H9 (cell line): ENCODE measurements around the gene TMEM163. TPM values are rescaled to one million over a fixed set of nuclear protein-coding genes. Genes with fewer than 3 reads are reported as not detected.

Experiments used
- DNase-seq: peaks from one replicate; pipeline ENCODE4 v3.0.0-alpha.2; 2017
- H2AFZ ChIP-seq: one replicate; pipeline ENCODE4 v1.6.1; 2013; ENCODE audit warnings: mild to moderate bottlenecking, low read length, control low read depth, moderate library complexity
- H2AK5ac ChIP-seq: 2 replicates; pipeline ENCODE4 v1.6.1; 2013; ENCODE audit warnings: low read length, control low read depth, mixed read lengths; ENCODE audit not compliant: insufficient read length
- H2BK120ac ChIP-seq: one replicate; pipeline ENCODE4 v1.6.1; 2013; ENCODE audit warnings: low read depth, mild to moderate bottlenecking, low read length, control low read depth, inconsistent platforms; ENCODE audit not compliant: poor library complexity, severe bottlenecking
- H2BK12ac ChIP-seq: 2 replicates; pipeline ENCODE4 v1.6.1; 2013; ENCODE audit warnings: low read length, control low read depth, mixed read lengths, low read depth; ENCODE audit not compliant: insufficient read length
- H2BK15ac ChIP-seq: 2 replicates; pipeline ENCODE4 v1.6.1; 2013; ENCODE audit warnings: low read depth, low read length, control low read depth
- H2BK20ac ChIP-seq: one replicate; pipeline ENCODE4 v1.6.1; 2013; ENCODE audit warnings: low read depth, mild to moderate bottlenecking, low read length, control low read depth, inconsistent platforms; ENCODE audit not compliant: poor library complexity, severe bottlenecking
- H2BK5ac ChIP-seq: 2 replicates; pipeline ENCODE4 v1.6.1; 2013; ENCODE audit warnings: low read length, control low read depth, mixed read lengths; ENCODE audit not compliant: insufficient read length
- H3K14ac ChIP-seq: 2 replicates; pipeline ENCODE4 v1.6.1; 2013; ENCODE audit warnings: low read length, control low read depth; ENCODE audit not compliant: insufficient read depth
- H3K18ac ChIP-seq: 2 replicates; pipeline ENCODE4 v1.6.1; 2013; ENCODE audit warnings: low read depth, mild to moderate bottlenecking, mixed read lengths, low read length, control low read depth; ENCODE audit not compliant: insufficient read length
- H3K23ac ChIP-seq: 2 replicates; pipeline ENCODE4 v1.6.1; 2013; ENCODE audit warnings: low read length, control low read depth, mixed read lengths, low read depth; ENCODE audit not compliant: insufficient read length
- H3K23me2 ChIP-seq: 2 replicates; pipeline ENCODE4 v1.6.1; 2013; ENCODE audit warnings: low read depth, mild to moderate bottlenecking, mixed read lengths, low read length, control low read depth; ENCODE audit not compliant: insufficient read length, poor library complexity, severe bottlenecking
- H3K27ac ChIP-seq: 2 replicates; pipeline ENCODE4 v1.5.1; 2013; ENCODE audit warnings: low read length, control low read depth, mixed read lengths, low read depth; ENCODE audit not compliant: insufficient read length
- H3K27me3 ChIP-seq: 2 replicates; pipeline ENCODE4 v1.6.1; 2013; ENCODE audit warnings: low read length, control low read depth, inconsistent platforms; ENCODE audit not compliant: insufficient read depth
- H3K4ac ChIP-seq: 2 replicates; pipeline ENCODE4 v1.6.1; 2013; ENCODE audit warnings: low read depth, mild to moderate bottlenecking, control low read depth, inconsistent platforms, low read length, moderate library complexity
- H3K4me1 ChIP-seq: 2 replicates; pipeline ENCODE4 v1.6.1; 2013; ENCODE audit warnings: low read length, control low read depth, inconsistent platforms; ENCODE audit not compliant: insufficient read depth
- H3K4me2 ChIP-seq: 2 replicates; pipeline ENCODE4 v1.6.1; 2013; ENCODE audit warnings: low read length, control low read depth, mixed read lengths; ENCODE audit not compliant: insufficient read length, insufficient read depth
- H3K56ac ChIP-seq: 2 replicates; pipeline ENCODE4 v1.6.1; 2013; ENCODE audit warnings: low read depth, mild to moderate bottlenecking, mixed read lengths, low read length, control low read depth; ENCODE audit not compliant: insufficient read length
- H3K79me1 ChIP-seq: 2 replicates; pipeline ENCODE4 v1.6.1; 2013; ENCODE audit warnings: low read depth, mild to moderate bottlenecking, moderate library complexity, low read length, control low read depth, inconsistent platforms; ENCODE audit not compliant: insufficient read depth, poor library complexity, severe bottlenecking
- H3K79me2 ChIP-seq: 2 replicates; pipeline ENCODE4 v1.6.1; 2013; ENCODE audit warnings: low read length, control low read depth, inconsistent platforms; ENCODE audit not compliant: insufficient read depth
- H3K9ac ChIP-seq: 2 replicates; pipeline ENCODE4 v1.6.1; 2013; ENCODE audit warnings: low read length, control low read depth, mixed read lengths; ENCODE audit not compliant: insufficient read length; ENCODE audit errors: extremely low read depth
- H3K9me3 ChIP-seq: one replicate; pipeline ENCODE4 v1.6.1; 2013; ENCODE audit warnings: low read depth, low read length, inconsistent platforms; ENCODE audit not compliant: control insufficient read depth
- H3T11ph ChIP-seq: one replicate; pipeline ENCODE4 v1.6.1; 2013; ENCODE audit warnings: mild to moderate bottlenecking, low read length, control low read depth, inconsistent platforms
- H4K20me1 ChIP-seq: one replicate; pipeline ENCODE4 v1.6.1; 2013; ENCODE audit not compliant: control insufficient read depth, insufficient read length, insufficient read depth
- H4K5ac ChIP-seq: 2 replicates; pipeline ENCODE4 v1.6.1; 2013; ENCODE audit warnings: low read depth, mild to moderate bottlenecking, mixed read lengths, low read length, control low read depth; ENCODE audit not compliant: insufficient read length
- H4K8ac ChIP-seq: replicated peaks from 2 replicates; pipeline ENCODE4 v1.6.1; 2013; ENCODE audit warnings: low read length, control low read depth, mixed read lengths, low read depth; ENCODE audit not compliant: insufficient read length
- H4K91ac ChIP-seq: 2 replicates; pipeline ENCODE4 v1.6.1; 2013; ENCODE audit warnings: low read depth, mild to moderate bottlenecking, moderate library complexity, mixed read lengths, low read length, control low read depth; ENCODE audit not compliant: insufficient read length
- H3K27ac Mint-ChIP-seq, 3 experiments: 2 replicates in 2 of 3; 3 replicates in 1 of 3; pipeline ENCODE4 v1.8.0; 2020 to 2021; ENCODE audit warnings: mixed read lengths in 3 of 3, mild to moderate bottlenecking in 1 of 3, moderate library complexity in 1 of 3
- H3K27me3 Mint-ChIP-seq: 2 replicates; pipeline ENCODE4 v1.8.0; 2021; ENCODE audit warnings: low read depth, mild to moderate bottlenecking, moderate library complexity, mixed read lengths
- H3K36me3 Mint-ChIP-seq, 3 experiments: 2 replicates in 2 of 3; 3 replicates in 1 of 3; pipeline ENCODE4 v1.8.0; 2020 to 2021; ENCODE audit warnings: low read depth in 3 of 3, mixed read lengths in 3 of 3; ENCODE audit not compliant: insufficient read depth in 1 of 3
- H3K4me1 Mint-ChIP-seq, 2 experiments: 2 replicates each; pipeline ENCODE4 v1.8.0; 2020; ENCODE audit warnings: mixed read lengths in 2 of 2
- H3K4me3 Mint-ChIP-seq, 2 experiments: 2 replicates in 1 of 2; 3 replicates in 1 of 2; pipeline ENCODE4 v1.8.0; 2020 to 2021; ENCODE audit warnings: mild to moderate bottlenecking in 2 of 2, mixed read lengths in 2 of 2, moderate library complexity in 1 of 2
- H3K9me3 Mint-ChIP-seq, 2 experiments: 2 replicates in 1 of 2; 3 replicates in 1 of 2; pipeline ENCODE4 v1.8.0; 2020; ENCODE audit warnings: mild to moderate bottlenecking in 2 of 2, mixed read lengths in 2 of 2, moderate library complexity in 1 of 2
- CTCF ChIP-seq: fragments of 200-600 bp; sonication (generic); conservative IDR thresholded peaks from 3 replicates; pipeline ENCODE4 v1.8.0; 2021; ENCODE audit warnings: antibody characterized with exemption, mild to moderate bottlenecking
- WGBS: extraction: QIAGEN DNeasy Blood & Tissue Kit; methylation state at CpG from one replicate; pipeline ENCODE4 v1.1.7; 2013; ENCODE audit warnings: missing lambda C conversion rate, low lambda C conversion rate, mixed read lengths; ENCODE audit not compliant: insufficient read length; ENCODE audit errors: extremely low coverage; 5-methylcytosine and 5-hydroxymethylcytosine counted together
- total RNA-seq: library from RNA; stranded (reverse); gene quantifications from 2 replicates; pipeline ENCODE4 v1.2.1, GENCODE V29; 2021

TMEM163 gene
- total RNA-seq, 1 experiment from 2014 or later, result 0.39 TPM

GRCh38 chr2:134676960-134677359 lies 41.8 kb downstream of the TMEM163 start:
- no peak overlapping the region for H3K9ac ChIP-seq
- H4K5ac ChIP-seq, result no peak overlapping the region
- Mint-ChIP-seq H3K27ac (no peak overlapping the region), H3K9me3 (peaks cover 0 to 2% of the 10 kb centered on the region in 2 experiments; a peak in 1 of 5 replicates), H3K4me3 (no peak overlapping the region), H3K36me3 (no peaks in the 10 kb centered on the region), H3K4me1 (peaks cover 7 to 13% of the 10 kb centered on the region in 2 experiments), H3K27me3 (no peaks in the 10 kb centered on the region; the same call in none of the 2 replicates)
- no peak overlapping the region for H2AFZ ChIP-seq
- H4K20me1 ChIP-seq, result no peaks in the 10 kb centered on the region
- no CpG with 5 or more reads among the region's 12 CpGs for WGBS
- no peak overlapping the region for H3K4ac ChIP-seq
- H2BK12ac ChIP-seq, result no peak overlapping the region
- H2AK5ac ChIP-seq, result no peak overlapping the region
- H3K23ac ChIP-seq, result no peak overlapping the region
- no peak overlapping the region for H3K4me2 ChIP-seq
- H2BK20ac ChIP-seq, result no peak overlapping the region
- H3K9me3 ChIP-seq, result no peaks in the 10 kb centered on the region
- no peaks in the 10 kb centered on the region for H3K79me1 ChIP-seq
- no peak overlapping the region for H2BK15ac ChIP-seq
- no peak overlapping the region for H3K18ac ChIP-seq
- DNase-seq, result no peak
- no peak overlapping the region for H3T11ph ChIP-seq
- no peak overlapping the region for H2BK5ac ChIP-seq
- TF ChIP-seq CTCF, result no peak
- H4K91ac ChIP-seq, result no peak overlapping the region
- H2BK120ac ChIP-seq, result no peak overlapping the region
- no peaks in the 10 kb centered on the region for H3K4me1 ChIP-seq
- H3K14ac ChIP-seq, result no peak overlapping the region
- no peaks in the 10 kb centered on the region for H3K79me2 ChIP-seq
- H3K56ac ChIP-seq, result no peak overlapping the region
- H3K23me2 ChIP-seq, result no peaks in the 10 kb centered on the region
- H3K27me3 ChIP-seq, result no peaks in the 10 kb centered on the region
- H3K27ac ChIP-seq, result no peak overlapping the region
- H4K8ac ChIP-seq, result no peak overlapping the region
